A549 (cell line): Measurements from ENCODE around the gene AMIGO1.

Experiments used
- CBX8 ChIP-seq: fragments of 200-600 bp; sonication (generic); IDR thresholded peaks from 2 replicates; pipeline ENCODE4 v1.6.1; 2016
- CEBPB ChIP-seq, 2 experiments: fragments of >200 bp in 1 of 2; sonication (Bioruptor Twin) in 1 of 2; formaldehyde crosslinking in 1 of 2; IDR thresholded peaks; 2 replicates each; pipeline ENCODE4 v1.6.1; 2012 to 2016
- FOSL2 ChIP-seq, 2 experiments: fragments of 450-650 bp in 1 of 2; fragments of >200 bp in 1 of 2; sonication (Bioruptor Twin) in 1 of 2; formaldehyde crosslinking; IDR thresholded peaks; 2 replicates each; pipeline versions ENCODE4 v1.5.0 to v1.6.1; 2016 to 2020; ENCODE audit warnings: mild to moderate bottlenecking in 1 of 2, moderate library complexity in 1 of 2
- JUNB ChIP-seq: fragments of >200 bp; sonication (Bioruptor Twin); formaldehyde crosslinking; IDR thresholded peaks from 2 replicates; pipeline ENCODE4 v1.6.1; 2016
- MAFK ChIP-seq: fragments of 450-650 bp; IDR thresholded peaks from 2 replicates; pipeline ENCODE4 v1.6.1; 2014; ENCODE audit not compliant: partially characterized antibody
- POLR2A ChIP-seq: IDR thresholded peaks from 2 replicates; pipeline ENCODE4 v1.6.1; 2012; ENCODE audit warnings: mild to moderate bottlenecking, low read length
- POLR2AphosphoS2 ChIP-seq: conservative IDR thresholded peaks from 2 replicates; pipeline ENCODE4 v1.6.1; 2012; ENCODE audit warnings: low read length, improper control_type of control experiment, inconsistent platforms
- RARB ChIP-seq: fragments of 250-450 bp; sonication (Bioruptor Pico); IDR thresholded peaks from 2 replicates; pipeline ENCODE4 v1.8.0; 2021; ENCODE audit warnings: mild to moderate bottlenecking, moderate library complexity
- REST ChIP-seq: fragments of 200-600 bp; sonication (generic); IDR thresholded peaks from 2 replicates; pipeline ENCODE4 v1.6.1; 2016; ENCODE audit warnings: antibody characterized with exemption, mild to moderate bottlenecking, moderate library complexity
- RFX5 ChIP-seq: fragments of 450-650 bp; IDR thresholded peaks from 2 replicates; pipeline ENCODE4 v1.7.1; 2014; ENCODE audit warnings: antibody characterized with exemption, mild to moderate bottlenecking, moderate library complexity
- USF2 ChIP-seq: fragments of 450-650 bp; IDR thresholded peaks from 2 replicates; pipeline ENCODE4 v1.6.1; 2014; ENCODE audit warnings: antibody characterized with exemption
- TF ChIP-seq, protein P1 (sequence below): fragments of >200 bp; sonication (Bioruptor Twin); formaldehyde crosslinking; IDR thresholded peaks from 3 replicates; pipeline ENCODE4 v1.5.1; 2016
- TF ChIP-seq, protein P2 (sequence below): IDR thresholded peaks from 2 replicates; pipeline ENCODE4 v1.6.1; 2012

- TF ChIP-seq, protein P1, sequence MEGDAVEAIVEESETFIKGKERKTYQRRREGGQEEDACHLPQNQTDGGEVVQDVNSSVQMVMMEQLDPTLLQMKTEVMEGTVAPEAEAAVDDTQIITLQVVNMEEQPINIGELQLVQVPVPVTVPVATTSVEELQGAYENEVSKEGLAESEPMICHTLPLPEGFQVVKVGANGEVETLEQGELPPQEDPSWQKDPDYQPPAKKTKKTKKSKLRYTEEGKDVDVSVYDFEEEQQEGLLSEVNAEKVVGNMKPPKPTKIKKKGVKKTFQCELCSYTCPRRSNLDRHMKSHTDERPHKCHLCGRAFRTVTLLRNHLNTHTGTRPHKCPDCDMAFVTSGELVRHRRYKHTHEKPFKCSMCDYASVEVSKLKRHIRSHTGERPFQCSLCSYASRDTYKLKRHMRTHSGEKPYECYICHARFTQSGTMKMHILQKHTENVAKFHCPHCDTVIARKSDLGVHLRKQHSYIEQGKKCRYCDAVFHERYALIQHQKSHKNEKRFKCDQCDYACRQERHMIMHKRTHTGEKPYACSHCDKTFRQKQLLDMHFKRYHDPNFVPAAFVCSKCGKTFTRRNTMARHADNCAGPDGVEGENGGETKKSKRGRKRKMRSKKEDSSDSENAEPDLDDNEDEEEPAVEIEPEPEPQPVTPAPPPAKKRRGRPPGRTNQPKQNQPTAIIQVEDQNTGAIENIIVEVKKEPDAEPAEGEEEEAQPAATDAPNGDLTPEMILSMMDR, result no peak
- TF ChIP-seq, protein P2, sequence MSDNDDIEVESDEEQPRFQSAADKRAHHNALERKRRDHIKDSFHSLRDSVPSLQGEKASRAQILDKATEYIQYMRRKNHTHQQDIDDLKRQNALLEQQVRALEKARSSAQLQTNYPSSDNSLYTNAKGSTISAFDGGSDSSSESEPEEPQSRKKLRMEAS, result no peak
- TF ChIP-seq CBX8 (no peak), MAFK (no peak), REST (no peak), JUNB (no peak), USF2 (no peak), CEBPB (IDR thresholded peaks at IDR 0.05) (no peak), POLR2AphosphoS2 (no peak), POLR2A (no peak), RFX5 (no peak), FOSL2 (IDR thresholded peaks at IDR 0.05) (no peak), FOSL2 (CRISPR knock-in tag; IDR thresholded peaks at IDR 0.05) (no peak), RARB (no peak)
These were observed 54.9 kb downstream of the AMIGO1 start for GRCh38 chr1:109454497-109455133.
